Fibroblast of lung (primary cell): Measurements from ENCODE around the gene DUS3L.

Source experiments
- EZH2 ChIP-seq: IDR thresholded peaks from 2 replicates; pipeline ENCODE4 v1.5.1; 2012; ENCODE audit warnings: low read length, control low read depth, mild to moderate bottlenecking; ENCODE audit errors: missing control alignments
- TF ChIP-seq, protein P1 (sequence below), 2 donors: IDR thresholded peaks in 1 of 2; conservative IDR thresholded peaks in 1 of 2; 1 replicate in 1 of 2; 2 replicates in 1 of 2; pipeline ENCODE4 v1.5.1; 2011 to 2012; ENCODE audit warnings: low read length in 2 of 2, control low read depth in 1 of 2, inconsistent platforms in 1 of 2, low read depth in 1 of 2, mild to moderate bottlenecking in 1 of 2

DNA sequence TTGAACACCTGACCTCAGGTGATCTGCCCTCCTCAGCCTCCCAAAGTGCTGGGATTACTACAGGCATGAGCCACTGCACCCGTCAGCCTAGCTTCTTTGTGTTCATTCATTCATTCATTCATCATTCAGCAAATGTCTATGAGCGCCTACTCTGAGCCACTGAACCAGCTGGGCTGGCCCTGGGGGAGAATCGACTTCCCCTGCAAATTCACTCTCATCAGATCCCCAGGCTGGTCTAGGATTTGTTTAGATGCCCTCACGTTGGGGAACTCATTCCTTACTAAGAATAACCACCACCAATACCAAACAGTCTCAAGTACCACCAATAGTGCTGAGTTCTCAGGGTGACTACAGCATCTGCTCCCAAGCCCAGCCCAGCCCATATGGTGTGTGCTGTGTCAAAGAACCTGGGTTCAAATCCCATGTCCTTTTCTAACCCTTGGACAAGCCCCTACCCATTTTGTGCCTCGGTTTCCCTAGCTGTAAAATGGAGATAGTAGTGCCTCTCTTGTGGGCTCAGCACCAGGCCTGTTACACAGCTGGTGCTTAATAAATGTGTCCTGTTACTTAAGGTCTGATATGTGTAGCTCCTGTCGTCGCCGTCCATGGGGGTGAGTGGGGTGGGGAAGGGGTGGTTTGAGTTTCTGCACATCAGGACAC, 30.7 kb upstream of the DUS3L start:
- TF ChIP-seq EZH2 = no peak
- TF ChIP-seq, protein P1, sequence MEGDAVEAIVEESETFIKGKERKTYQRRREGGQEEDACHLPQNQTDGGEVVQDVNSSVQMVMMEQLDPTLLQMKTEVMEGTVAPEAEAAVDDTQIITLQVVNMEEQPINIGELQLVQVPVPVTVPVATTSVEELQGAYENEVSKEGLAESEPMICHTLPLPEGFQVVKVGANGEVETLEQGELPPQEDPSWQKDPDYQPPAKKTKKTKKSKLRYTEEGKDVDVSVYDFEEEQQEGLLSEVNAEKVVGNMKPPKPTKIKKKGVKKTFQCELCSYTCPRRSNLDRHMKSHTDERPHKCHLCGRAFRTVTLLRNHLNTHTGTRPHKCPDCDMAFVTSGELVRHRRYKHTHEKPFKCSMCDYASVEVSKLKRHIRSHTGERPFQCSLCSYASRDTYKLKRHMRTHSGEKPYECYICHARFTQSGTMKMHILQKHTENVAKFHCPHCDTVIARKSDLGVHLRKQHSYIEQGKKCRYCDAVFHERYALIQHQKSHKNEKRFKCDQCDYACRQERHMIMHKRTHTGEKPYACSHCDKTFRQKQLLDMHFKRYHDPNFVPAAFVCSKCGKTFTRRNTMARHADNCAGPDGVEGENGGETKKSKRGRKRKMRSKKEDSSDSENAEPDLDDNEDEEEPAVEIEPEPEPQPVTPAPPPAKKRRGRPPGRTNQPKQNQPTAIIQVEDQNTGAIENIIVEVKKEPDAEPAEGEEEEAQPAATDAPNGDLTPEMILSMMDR (conservative IDR thresholded peaks at IDR 0.05 in 1 of 2, IDR thresholded peaks at IDR 0.05 in 1 of 2; ENCODE audit: low read depth in 1 of 2, low read length in 2 of 2) = no peak
